SU-DHL-6 (cell line): ENCODE measurements around the gene DCTPP1.
"Not testable (repeated sequence)": the region's sequence is repeated elsewhere in the genome, so short reads cannot be mapped to it uniquely, and the experiment has no call there.

Experiments
- H2AFZ ChIP-seq: fragments of 200-600 bp; sonication (generic); 2 replicates; pipeline ENCODE4 v1.6.1; 2014; ENCODE audit warnings: low read depth, mild to moderate bottlenecking, moderate library complexity, mixed read lengths, antibody characterized with exemption, low read length; ENCODE audit not compliant: severe bottlenecking
- H3F3A ChIP-seq: fragments of 200-600 bp; shearing (Covaris generic); 2 replicates; pipeline ENCODE4 v1.6.0; 2016; ENCODE audit warnings: antibody characterized with exemption, mild to moderate bottlenecking; ENCODE audit not compliant: insufficient read depth
- H3K27ac ChIP-seq: fragments of 200-600 bp; sonication (generic); 2 replicates; pipeline ENCODE4 v1.5.1; 2016; ENCODE audit warnings: low read depth, mild to moderate bottlenecking, low read length, moderate library complexity, mixed read lengths
- H3K27me3 ChIP-seq: fragments of 200-600 bp; sonication (generic), shearing (Covaris generic); 2 replicates; pipeline ENCODE4 v1.6.0; 2014; ENCODE audit warnings: mild to moderate bottlenecking, low read length
- H3K36me3 ChIP-seq: fragments of 200-600 bp; sonication (generic); 2 replicates; pipeline ENCODE4 v1.6.1; 2014; ENCODE audit warnings: mild to moderate bottlenecking, low read length, mixed read lengths
- H3K4me2 ChIP-seq: fragments of 300-600, 200-600 bp; shearing (Covaris generic), sonication (generic); 2 replicates; pipeline ENCODE4 v1.6.0; 2014; ENCODE audit warnings: low read length, low read depth, mild to moderate bottlenecking; ENCODE audit not compliant: poor library complexity, severe bottlenecking
- H3K4me3 ChIP-seq: fragments of 200-600 bp; sonication (generic); 2 replicates; pipeline ENCODE4 v1.5.1; 2014; ENCODE audit warnings: antibody characterized with exemption, low read length, mild to moderate bottlenecking, mixed read lengths; ENCODE audit not compliant: insufficient read depth, poor library complexity, severe bottlenecking
- H3K79me2 ChIP-seq: fragments of 200-600 bp; sonication (generic); 2 replicates; pipeline ENCODE4 v1.6.1; 2014; ENCODE audit warnings: mild to moderate bottlenecking, low read length, moderate library complexity; ENCODE audit not compliant: insufficient read depth
- H3K9ac ChIP-seq: fragments of 200-600 bp; sonication (generic); 2 replicates; pipeline ENCODE4 v1.7.0; 2014; ENCODE audit warnings: mild to moderate bottlenecking, low read length
- H3K9me2 ChIP-seq: fragments of 200-600 bp; sonication (generic); replicated peaks from 2 replicates; pipeline ENCODE4 v1.6.1; 2014; ENCODE audit warnings: low read length; ENCODE audit not compliant: insufficient read depth
- H3K9me3 ChIP-seq: fragments of 200-600 bp; sonication (generic); 2 replicates; pipeline ENCODE4 v1.6.1; 2014; ENCODE audit warnings: low read length, mixed read lengths; ENCODE audit not compliant: insufficient read depth
- H4K20me1 ChIP-seq: fragments of 200-600 bp; sonication (generic); 2 replicates; pipeline ENCODE4 v1.6.1; 2014; ENCODE audit warnings: low read depth, mild to moderate bottlenecking, antibody characterized with exemption, low read length, moderate library complexity, mixed read lengths
- CTCF ChIP-seq: fragments of 200-600 bp; sonication (generic); IDR thresholded peaks from one replicate; pipeline ENCODE4 v1.5.1; 2017; ENCODE audit warnings: antibody characterized with exemption, mild to moderate bottlenecking, low read length, moderate library complexity; ENCODE audit not compliant: insufficient read depth, poor library complexity, severe bottlenecking
- EZH2phosphoT487 ChIP-seq: fragments of 200-600 bp; sonication (generic), shearing (Covaris generic); conservative IDR thresholded peaks from 2 replicates; pipeline ENCODE4 v1.6.1; 2018; ENCODE audit warnings: mild to moderate bottlenecking, antibody characterized with exemption, low read length, moderate library complexity, mixed read lengths

DCTPP1 gene

GRCh38 chr16:30429678-30430427 lies at the start of gene DCTPP1:
Gene DCTPP1 (minus strand): TSS chr16:30430030. CDS start chr16:30429980, 50 bp downstream.
- Histone ChIP-seq H3K9ac (peak within 1 kb of the TSS; percentile 82), H2AFZ (peak within 1 kb of the TSS; percentile 77), H3K79me2 (peaks cover 34% of the 10 kb centered on the region), H3K27ac (peak within 1 kb of the TSS; percentile 63), H3K9me3 (no peaks in the 10 kb centered on the region), H3K4me2 (peak within 1 kb of the TSS; percentile 81), H4K20me1 (no peaks in the 10 kb centered on the region; the same call in 1 of the 2 replicates), H3K4me3 (peak within 1 kb of the TSS; percentile 83), H3F3A (no peaks in the 10 kb centered on the region), H3K27me3 (no peaks in the 10 kb centered on the region), H3K36me3 (peaks cover 9% of the 10 kb centered on the region), H3K9me2 (no peaks in the 10 kb centered on the region)
- TF ChIP-seq EZH2phosphoT487 = no peak
- peak; percentile 89 for TF ChIP-seq CTCF

DNA sequence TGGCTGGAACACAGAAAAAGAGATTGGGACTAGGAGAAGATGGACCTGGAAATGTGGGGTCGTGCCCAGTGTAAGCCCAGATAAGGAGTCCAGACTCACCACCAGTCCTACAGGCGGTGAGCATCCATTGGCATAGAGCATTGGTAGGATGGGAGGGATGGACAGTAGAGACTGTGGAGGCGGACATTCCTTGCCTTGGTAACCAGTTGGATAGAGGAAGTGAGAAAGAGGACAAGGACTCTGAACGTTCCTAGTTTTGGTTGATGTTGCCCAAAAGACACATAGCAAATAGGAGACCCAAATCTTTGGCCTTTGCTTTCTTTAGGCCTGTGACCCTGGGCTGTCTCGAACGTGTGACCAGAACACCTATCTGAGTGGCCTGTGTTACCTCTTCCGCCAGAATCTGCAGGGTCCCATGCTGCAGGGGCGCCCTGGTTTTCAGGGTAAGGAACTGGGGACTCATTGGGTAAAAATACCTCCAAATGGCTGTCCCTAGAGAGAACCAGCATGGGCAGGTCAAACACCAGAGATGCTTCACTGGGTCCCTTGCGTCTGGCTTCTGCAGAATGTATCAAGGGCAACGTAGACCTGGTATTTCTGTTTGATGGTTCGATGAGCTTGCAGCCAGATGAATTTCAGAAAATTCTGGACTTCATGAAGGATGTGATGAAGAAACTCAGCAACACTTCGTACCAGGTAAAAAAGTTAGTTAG lies 49.1 kb upstream of the DCTPP1 start:
- H3K9me3 ChIP-seq = no peaks in the 10 kb centered on the region
- no peaks in the 10 kb centered on the region for H3K9me2 ChIP-seq
- no peaks in the 10 kb centered on the region for H4K20me1 ChIP-seq
- no peak overlapping the region for H3K4me3 ChIP-seq
- H3K9ac ChIP-seq = no peak overlapping the region
- peaks cover 45% of the 10 kb centered on the region for H3K36me3 ChIP-seq
- TF ChIP-seq CTCF = no peak
- TF ChIP-seq EZH2phosphoT487 = no peak
- peaks cover 53% of the 10 kb centered on the region for H3K79me2 ChIP-seq
- H3F3A ChIP-seq = peaks cover 4% of the 10 kb centered on the region; the same call in 1 of the 2 replicates
- no peak overlapping the region for H3K4me2 ChIP-seq
- peak overlapping the region; percentile 25; the same call in 1 of the 2 replicates for H3K27ac ChIP-seq
- no peaks in the 10 kb centered on the region for H3K27me3 ChIP-seq
- H2AFZ ChIP-seq = no peak overlapping the region

DNA sequence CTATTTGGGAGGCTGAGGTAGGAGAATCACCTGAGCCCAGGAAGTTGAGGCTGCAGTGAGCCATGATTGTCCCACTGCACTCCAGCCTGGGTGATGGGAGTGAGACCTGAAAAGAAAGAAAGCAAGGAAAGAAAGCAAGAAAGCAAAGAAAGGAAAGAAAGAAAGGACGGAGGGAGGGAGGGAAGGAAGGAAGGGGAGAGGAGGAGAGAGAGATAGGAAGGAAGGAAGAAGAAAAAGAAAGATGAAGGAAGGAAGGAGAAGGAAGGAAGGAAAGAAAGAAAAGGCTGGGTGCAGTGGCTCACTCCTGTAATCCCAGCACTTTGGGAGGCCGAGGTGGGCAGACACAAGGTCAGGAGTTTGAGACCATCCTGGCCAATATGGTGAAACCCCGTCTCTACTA lies 47.9 kb upstream of the DCTPP1 start:
- not testable (repeated sequence) for H3K4me3 ChIP-seq, H3K4me2 ChIP-seq, H3K9me2 ChIP-seq, H3K9ac ChIP-seq, H2AFZ ChIP-seq, H3K27me3 ChIP-seq, H4K20me1 ChIP-seq, H3K9me3 ChIP-seq, H3F3A ChIP-seq
- Histone ChIP-seq H3K79me2 (peaks cover 53% of the 10 kb centered on the region), H3K27ac (peak overlapping the region; percentile 34), H3K36me3 (peaks cover 38% of the 10 kb centered on the region)

DNA sequence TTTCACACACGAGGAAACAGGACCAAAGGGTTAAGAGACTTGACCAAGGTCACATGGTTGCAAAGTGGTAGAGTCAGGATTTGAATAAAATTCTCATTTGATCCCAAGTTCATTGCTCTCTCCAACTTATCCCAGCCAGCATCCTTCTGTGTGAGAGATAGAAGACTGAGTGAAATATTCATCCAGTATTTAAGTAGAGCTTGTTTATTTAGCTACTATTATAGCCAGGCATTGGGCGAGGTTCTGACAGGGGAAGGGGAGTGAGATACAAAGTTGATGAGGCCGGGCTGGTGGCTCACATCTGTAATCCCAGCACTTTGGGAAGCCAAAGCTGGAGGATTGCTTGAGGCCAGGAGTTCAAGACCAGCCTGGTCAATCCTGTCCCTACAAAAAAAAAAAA lies 47.2 kb upstream of the DCTPP1 start:
- H3K36me3 ChIP-seq = peaks cover 32% of the 10 kb centered on the region
- TF ChIP-seq CTCF (no peak), EZH2phosphoT487 (no peak)
- H3K4me2 ChIP-seq = no peak overlapping the region

More for the DNA sequence above, 47.2 kb upstream of the DCTPP1 start:
- Histone ChIP-seq H3F3A (peaks cover 4% of the 10 kb centered on the region), H3K79me2 (peaks cover 55% of the 10 kb centered on the region), H3K9me3 (no peaks in the 10 kb centered on the region), H3K9ac (no peak overlapping the region), H4K20me1 (no peaks in the 10 kb centered on the region), H3K4me3 (no peak overlapping the region), H2AFZ (no peak overlapping the region), H3K27ac (peak overlapping the region; percentile 34; the same call in 1 of the 2 replicates), H3K27me3 (no peaks in the 10 kb centered on the region), H3K9me2 (no peaks in the 10 kb centered on the region)
